NCI-H1417 treated with DMSO at 0.1 percent for 48 hours (cell line): Measurements from ENCODE around the gene OXGR1.
"Not testable (repeated sequence)": the region's sequence is repeated elsewhere in the genome, so short reads cannot be mapped to it uniquely, and the experiment has no call there.

Source experiments
- DNase-seq: peaks from one replicate; lab custom pipeline; 2025; lab: John Stamatoyannopoulos, UW

The OXGR1 gene

GRCh38 chr13:96994017-96994857, at the start of gene OXGR1:
Gene OXGR1, minus strand, starts transcription at chr13:96994476. Its CDS starts 6,717 bp downstream, at chr13:96987759.
- DNase-seq, result no peak

GRCh38 chr13:97043302-97043701, 49.0 kb upstream of the OXGR1 start:
- no peak for DNase-seq

- DNase-seq, result peak; percentile 4
Measured at GRCh38 chr13:97030705-97031452, 36.6 kb upstream of the OXGR1 start.

- DNase-seq, result peak; percentile 27
Measured at GRCh38 chr13:97028441-97029299, 34.4 kb upstream of the OXGR1 start.

GRCh38 chr13:97027162-97027554, 32.9 kb upstream of the OXGR1 start:
- DNase-seq, result no peak

GRCh38 chr13:97026531-97027161, 32.4 kb upstream of the OXGR1 start:
- no peak for DNase-seq

GRCh38 chr13:97023812-97024211, 29.5 kb upstream of the OXGR1 start:
- not testable (repeated sequence) for DNase-seq

GRCh38 chr13:97023117-97023516, 28.8 kb upstream of the OXGR1 start:
- DNase-seq, result no peak

- no peak for DNase-seq
Measured at GRCh38 chr13:97021241-97021640, 27.0 kb upstream of the OXGR1 start.

- DNase-seq, result no peak
Measured at GRCh38 chr13:97020689-97021240, 26.5 kb upstream of the OXGR1 start.

GRCh38 chr13:97020194-97020593, 25.9 kb upstream of the OXGR1 start:
- DNase-seq, result no peak

GRCh38 chr13:97019236-97019635, 25.0 kb upstream of the OXGR1 start:
- no peak for DNase-seq

- DNase-seq, result peak; percentile 22
Measured at GRCh38 chr13:97018029-97018819, 23.9 kb upstream of the OXGR1 start.

- no peak for DNase-seq
Measured at GRCh38 chr13:97017322-97017721, 23.0 kb upstream of the OXGR1 start.

- no peak for DNase-seq
Measured at GRCh38 chr13:97015661-97016350, 21.5 kb upstream of the OXGR1 start.

GRCh38 chr13:97012251-97013048, 18.2 kb upstream of the OXGR1 start:
- DNase-seq, result no peak

GRCh38 chr13:97011446-97012131, 17.3 kb upstream of the OXGR1 start:
- DNase-seq, result peak; percentile 42

- DNase-seq, result no peak
Measured at GRCh38 chr13:97008643-97009042, 14.4 kb upstream of the OXGR1 start.
